Activated naive CD4-positive, alpha-beta T cell treated with anti-CD3 and anti-CD28 coated beads, Interleukin-2, amount 50 U/mL, for 72 hours (primary cell): ENCODE measurements around the gene CYYR1. TPM values are rescaled to one million over a fixed set of nuclear protein-coding genes. Genes with fewer than 3 reads are reported as not detected.
"Not testable (repeated sequence)": the region's sequence is repeated elsewhere in the genome, so short reads cannot be mapped to it uniquely, and the experiment has no call there.

Experiments used
- ATAC-seq, 2 donors: fragments of 150-1000 bp; cut with Tn5 transposase; 2 replicates each; pipeline ENCODE4 v1.10.0; 2021; ENCODE audit warnings: mild to moderate bottlenecking in 2 of 2, moderate library complexity in 2 of 2
- DNase-seq, 2 donors: peaks; one replicate each; pipeline ENCODE4 v3.0.0; 2021 to 2022; ENCODE audit warnings: low spot score in 2 of 2
- H3K27ac Mint-ChIP-seq, 2 donors: one replicate each; pipeline ENCODE4 v1.8.0; 2022; ENCODE audit warnings: mild to moderate bottlenecking in 2 of 2, mixed read lengths in 2 of 2
- H3K36me3 Mint-ChIP-seq, 2 donors: one replicate each; pipeline ENCODE4 v1.8.0; 2022; ENCODE audit warnings: mixed read lengths in 2 of 2
- H3K9me3 Mint-ChIP-seq, 2 donors: one replicate each; pipeline ENCODE4 v1.8.0; 2022; ENCODE audit warnings: mixed read lengths in 2 of 2
- total RNA-seq, 2 donors: library from RNA; stranded (reverse); gene quantifications; one replicate each; pipeline ENCODE4 v1.2.3, GENCODE V29; 2022

Gene CYYR1
- total RNA-seq, 2 donors from 2014 or later = not detected

- Mint-ChIP-seq H3K36me3 (no peaks in the 10 kb centered on the region), H3K9me3 (peaks cover 0 to 13% of the 10 kb centered on the region in 2 donors), H3K27ac (no peak overlapping the region)
- ATAC-seq = no peak
- DNase-seq = no peak
Measured at GRCh38 chr21:26470351-26471098, 102.6 kb downstream of the CYYR1 start.

GRCh38 chr21:26469789-26470188, 103.3 kb downstream of the CYYR1 start:
- H3K36me3 Mint-ChIP-seq = no peaks in the 10 kb centered on the region
- DNase-seq (no peak), ATAC-seq (peak in 1 of 2 donors; percentile 53)
- no peak overlapping the region for H3K27ac Mint-ChIP-seq
- peaks cover 0 to 13% of the 10 kb centered on the region in 2 donors for H3K9me3 Mint-ChIP-seq

- no peaks in the 10 kb centered on the region for H3K36me3 Mint-ChIP-seq
Measured at GRCh38 chr21:26465916-26466315, 107.2 kb downstream of the CYYR1 start.

GRCh38 chr21:26461500-26461899, 111.6 kb downstream of the CYYR1 start:
- Mint-ChIP-seq H3K27ac (no peak overlapping the region), H3K36me3 (peaks cover 0 to 6% of the 10 kb centered on the region in 2 donors), H3K9me3 (peaks cover 0 to 7% of the 10 kb centered on the region in 2 donors)
- ATAC-seq (no peak), DNase-seq (no peak)

More at GRCh38 chr21:26465916-26466315, 107.2 kb downstream of the CYYR1 start:
- Mint-ChIP-seq H3K9me3 (peaks cover 0 to 12% of the 10 kb centered on the region in 2 donors), H3K27ac (no peak overlapping the region)
- DNase-seq (no peak), ATAC-seq (no peak)

GRCh38 chr21:26460621-26461020, 112.5 kb downstream of the CYYR1 start:
- ATAC-seq (no peak), DNase-seq (no peak)
- Mint-ChIP-seq H3K36me3 (peaks cover 0 to 6% of the 10 kb centered on the region in 2 donors), H3K9me3 (peaks cover 0 to 7% of the 10 kb centered on the region in 2 donors), H3K27ac (no peak overlapping the region)

- not testable (repeated sequence) for H3K36me3 Mint-ChIP-seq, H3K9me3 Mint-ChIP-seq, DNase-seq, H3K27ac Mint-ChIP-seq, ATAC-seq
Measured at GRCh38 chr21:26458854-26459253, 114.2 kb downstream of the CYYR1 start.

- H3K9me3 Mint-ChIP-seq = peaks cover 0 to 7% of the 10 kb centered on the region in 2 donors
- no peak for ATAC-seq
- no peak overlapping the region for H3K27ac Mint-ChIP-seq
Measured at GRCh38 chr21:26457817-26458216, 115.3 kb downstream of the CYYR1 start.

GRCh38 chr21:26453267-26453666, 119.8 kb downstream of the CYYR1 start:
- Mint-ChIP-seq H3K27ac (no peak overlapping the region), H3K36me3 (no peaks in the 10 kb centered on the region), H3K9me3 (no peaks in the 10 kb centered on the region)
- no peak for ATAC-seq
- DNase-seq = no peak

More at GRCh38 chr21:26457817-26458216, 115.3 kb downstream of the CYYR1 start:
- DNase-seq = no peak
- H3K36me3 Mint-ChIP-seq = peaks cover 0 to 6% of the 10 kb centered on the region in 2 donors

- Mint-ChIP-seq H3K9me3 (no peaks in the 10 kb centered on the region), H3K27ac (no peak overlapping the region), H3K36me3 (no peaks in the 10 kb centered on the region)
- DNase-seq (no peak), ATAC-seq (peak; percentile 28 to 94)
Measured at GRCh38 chr21:26451081-26451740, 121.9 kb downstream of the CYYR1 start.

- no peak for DNase-seq
- H3K27ac Mint-ChIP-seq = no peak overlapping the region
- no peaks in the 10 kb centered on the region for H3K9me3 Mint-ChIP-seq
- no peak for ATAC-seq
- H3K36me3 Mint-ChIP-seq = no peaks in the 10 kb centered on the region
Measured at GRCh38 chr21:26449161-26449560, 123.9 kb downstream of the CYYR1 start.

- Mint-ChIP-seq H3K36me3 (no peaks in the 10 kb centered on the region), H3K9me3 (no peaks in the 10 kb centered on the region), H3K27ac (no peak overlapping the region)
- ATAC-seq (no peak), DNase-seq (no peak)
Measured at GRCh38 chr21:26448751-26449150, 124.3 kb downstream of the CYYR1 start.

- H3K36me3 Mint-ChIP-seq = no peaks in the 10 kb centered on the region
- no peaks in the 10 kb centered on the region for H3K9me3 Mint-ChIP-seq
- no peak for ATAC-seq
- no peak for DNase-seq
- no peak overlapping the region for H3K27ac Mint-ChIP-seq
Measured at GRCh38 chr21:26447932-26448475, 125.1 kb downstream of the CYYR1 start.

- DNase-seq (no peak), ATAC-seq (no peak)
- Mint-ChIP-seq H3K27ac (no peak overlapping the region), H3K9me3 (no peaks in the 10 kb centered on the region), H3K36me3 (no peaks in the 10 kb centered on the region)
Measured at GRCh38 chr21:26445440-26445839, 127.6 kb downstream of the CYYR1 start.

GRCh38 chr21:26444646-26445045, 128.4 kb downstream of the CYYR1 start:
- Mint-ChIP-seq H3K9me3 (no peaks in the 10 kb centered on the region), H3K36me3 (no peaks in the 10 kb centered on the region), H3K27ac (no peak overlapping the region)
- DNase-seq = no peak
- no peak for ATAC-seq

GRCh38 chr21:26443867-26444266, 129.2 kb downstream of the CYYR1 start:
- Mint-ChIP-seq H3K36me3 (no peaks in the 10 kb centered on the region), H3K9me3 (no peaks in the 10 kb centered on the region), H3K27ac (no peak overlapping the region)
- ATAC-seq (peak in 1 of 2 donors; percentile 67), DNase-seq (no peak)

- DNase-seq = no peak
- no peaks in the 10 kb centered on the region for H3K9me3 Mint-ChIP-seq
- no peak for ATAC-seq
- no peak overlapping the region for H3K27ac Mint-ChIP-seq
- no peaks in the 10 kb centered on the region for H3K36me3 Mint-ChIP-seq
Measured at GRCh38 chr21:26443291-26443690, 129.8 kb downstream of the CYYR1 start.

- no peaks in the 10 kb centered on the region for H3K36me3 Mint-ChIP-seq
- DNase-seq = no peak
- H3K27ac Mint-ChIP-seq = peak overlapping the region in 1 of 2 donors; percentile 36
- H3K9me3 Mint-ChIP-seq = no peaks in the 10 kb centered on the region
- ATAC-seq = no peak
Measured at GRCh38 chr21:26441149-26441548, 131.9 kb downstream of the CYYR1 start.
